ENCODE results near the gene MS4A2.
"Not testable (repeated sequence)": the region's sequence is repeated elsewhere in the genome, so short reads cannot be mapped to it uniquely, and the experiment has no call there.

Gene MS4A2

GRCh38 chr11:60084631-60085273, 3.7 kb upstream of the MS4A2 start:
- CTCF ChIA-PET: no interaction called here
- no peak overlapping the region for H3K4me3 Mint-ChIP-seq
- no peak for DNase-seq
- no peak overlapping the region for H3K27ac Mint-ChIP-seq
- H3K4me1 Mint-ChIP-seq: no peaks in the 10 kb centered on the region
- no peaks in the 10 kb centered on the region for H3K36me3 Mint-ChIP-seq
- H3K27me3 Mint-ChIP-seq: no peaks in the 10 kb centered on the region
- no peaks in the 10 kb centered on the region for H3K9me3 Mint-ChIP-seq

GRCh38 chr11:60085909-60086308, 2.6 kb upstream of the MS4A2 start:
- no peaks in the 10 kb centered on the region for H3K27me3 Mint-ChIP-seq
- no peaks in the 10 kb centered on the region for H3K9me3 Mint-ChIP-seq
- CTCF ChIA-PET: no interaction called here
- no peaks in the 10 kb centered on the region for H3K4me1 Mint-ChIP-seq
- no peak for DNase-seq
- no peak overlapping the region for H3K27ac Mint-ChIP-seq
- no peak overlapping the region for H3K4me3 Mint-ChIP-seq
- no peaks in the 10 kb centered on the region for H3K36me3 Mint-ChIP-seq

- Mint-ChIP-seq H3K4me3 (no peak overlapping the region), H3K9me3 (no peaks in the 10 kb centered on the region), H3K4me1 (no peaks in the 10 kb centered on the region), H3K27ac (no peak overlapping the region), H3K36me3 (no peaks in the 10 kb centered on the region), H3K27me3 (no peaks in the 10 kb centered on the region)
- DNase-seq: no peak
- CTCF ChIA-PET: no interaction called here
Observed at GRCh38 chr11:60087239-60087638, 1.2 kb upstream of the MS4A2 start.

DNA sequence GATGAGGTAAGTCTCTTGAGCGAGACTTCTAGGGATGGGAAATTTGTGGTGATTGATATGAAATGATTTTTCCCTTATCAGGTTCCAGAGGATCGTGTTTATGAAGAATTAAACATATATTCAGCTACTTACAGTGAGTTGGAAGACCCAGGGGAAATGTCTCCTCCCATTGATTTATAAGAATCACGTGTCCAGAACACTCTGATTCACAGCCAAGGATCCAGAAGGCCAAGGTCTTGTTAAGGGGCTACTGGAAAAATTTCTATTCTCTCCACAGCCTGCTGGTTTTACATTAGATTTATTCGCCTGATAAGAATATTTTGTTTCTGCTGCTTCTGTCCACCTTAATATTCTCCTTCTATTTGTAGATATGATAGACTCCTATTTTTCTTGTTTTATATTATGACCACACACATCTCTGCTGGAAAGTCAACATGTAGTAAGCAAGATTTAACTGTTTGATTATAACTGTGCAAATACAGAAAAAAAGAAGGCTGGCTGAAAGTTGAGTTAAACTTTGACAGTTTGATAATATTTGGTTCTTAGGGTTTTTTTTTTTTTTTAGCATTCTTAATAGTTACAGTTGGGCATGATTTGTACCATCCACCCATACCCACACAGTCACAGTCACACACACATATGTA, 7.1 kb downstream of the MS4A2 start:
- Mint-ChIP-seq H3K4me3 (no peak overlapping the region), H3K9me3 (no peaks in the 10 kb centered on the region), H3K27ac (no peak overlapping the region), H3K36me3 (no peaks in the 10 kb centered on the region), H3K4me1 (no peaks in the 10 kb centered on the region), H3K27me3 (no peaks in the 10 kb centered on the region)
- CTCF ChIA-PET: no interaction called here
- no peak for DNase-seq

DNA sequence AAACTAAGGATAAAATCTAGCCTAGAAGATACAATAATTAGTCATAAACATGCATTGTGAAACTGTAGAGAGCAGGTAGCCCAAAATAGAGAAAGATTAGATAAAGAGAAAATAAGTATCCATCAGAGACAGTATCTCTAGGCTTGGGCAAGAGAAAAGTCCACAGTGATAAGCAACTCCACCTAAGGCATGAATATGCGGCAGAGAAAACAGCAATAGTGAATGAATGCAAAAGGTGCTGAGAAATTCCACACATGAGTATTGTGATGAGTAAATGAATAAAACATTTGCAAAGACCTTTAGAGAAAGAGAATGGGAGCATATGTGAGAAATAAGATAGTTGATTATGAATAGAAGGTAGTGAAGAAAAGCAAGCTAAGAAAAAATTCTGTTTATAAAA, 8.7 kb downstream of the MS4A2 start:
- DNase-seq: no peak
- H3K27ac Mint-ChIP-seq: no peak overlapping the region
- H3K4me1 Mint-ChIP-seq: no peaks in the 10 kb centered on the region
- H3K36me3 Mint-ChIP-seq: no peaks in the 10 kb centered on the region
- no peaks in the 10 kb centered on the region for H3K27me3 Mint-ChIP-seq
- no peaks in the 10 kb centered on the region for H3K9me3 Mint-ChIP-seq
- CTCF ChIA-PET: no interaction called here
- H3K4me3 Mint-ChIP-seq: no peak overlapping the region

DNA sequence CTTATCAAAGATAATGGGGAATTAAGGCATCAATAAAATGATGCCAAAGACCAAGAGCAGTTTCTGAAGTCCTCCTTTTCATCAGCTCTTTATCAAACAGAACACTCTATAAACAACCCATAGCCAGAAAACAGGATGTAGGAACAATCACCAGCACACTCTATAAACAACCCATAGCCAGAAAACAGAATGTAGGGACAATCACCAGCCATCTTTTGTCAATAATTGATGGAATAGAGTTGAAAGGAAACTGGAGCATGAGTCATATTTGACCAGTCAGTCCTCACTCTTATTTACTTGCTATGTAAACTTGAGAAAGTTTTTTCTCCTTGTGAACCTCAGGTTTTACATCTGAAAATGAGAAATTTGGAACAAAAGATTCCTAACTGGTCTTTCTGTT, 10.0 kb downstream of the MS4A2 start:
- Mint-ChIP-seq H3K4me1 (no peaks in the 10 kb centered on the region), H3K4me3 (no peak overlapping the region), H3K27ac (no peak overlapping the region), H3K36me3 (no peaks in the 10 kb centered on the region), H3K9me3 (no peaks in the 10 kb centered on the region), H3K27me3 (no peaks in the 10 kb centered on the region)
- no peak for DNase-seq
- CTCF ChIA-PET: no interaction called here

DNA sequence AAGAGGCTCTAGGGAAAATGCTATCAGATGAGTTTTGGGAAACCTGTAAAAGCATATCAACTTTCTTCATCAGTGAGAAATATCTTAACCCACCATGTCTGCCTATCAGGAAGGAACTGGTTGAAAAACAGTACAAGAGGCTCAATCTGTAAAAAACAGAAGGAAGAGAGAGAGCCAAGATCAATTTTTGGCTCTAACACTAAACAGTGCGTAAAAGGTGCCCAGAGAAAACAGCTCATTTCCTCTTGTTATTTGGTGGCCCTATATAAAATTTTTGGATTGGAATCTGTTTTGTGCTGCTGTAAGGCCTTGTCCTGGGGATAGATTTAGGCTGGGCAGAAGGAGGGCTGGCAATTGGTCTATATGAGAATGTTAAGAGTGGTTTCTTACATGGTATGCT, 12.1 kb downstream of the MS4A2 start:
- Mint-ChIP-seq H3K4me3 (no peak overlapping the region), H3K27ac (no peak overlapping the region), H3K27me3 (no peaks in the 10 kb centered on the region), H3K9me3 (no peaks in the 10 kb centered on the region), H3K4me1 (no peaks in the 10 kb centered on the region), H3K36me3 (no peaks in the 10 kb centered on the region)
- no peak for DNase-seq
- CTCF ChIA-PET: no interaction called here

GRCh38 chr11:60101368-60101767, 12.9 kb downstream of the MS4A2 start:
- H3K4me1 Mint-ChIP-seq, H3K27me3 Mint-ChIP-seq, CTCF ChIA-PET, DNase-seq, H3K27ac Mint-ChIP-seq, H3K36me3 Mint-ChIP-seq, H3K9me3 Mint-ChIP-seq, H3K4me3 Mint-ChIP-seq: not testable (repeated sequence)

GRCh38 chr11:60104471-60105115, 16.1 kb downstream of the MS4A2 start:
- not testable (repeated sequence) for H3K27ac Mint-ChIP-seq, DNase-seq, H3K9me3 Mint-ChIP-seq, H3K4me3 Mint-ChIP-seq, H3K4me1 Mint-ChIP-seq, H3K27me3 Mint-ChIP-seq, H3K36me3 Mint-ChIP-seq
- CTCF ChIA-PET: interaction anchor here (0.6 kb wide), 1 partner anchor 1415 kb away, joined by 5 read pairs; no protein-coding TSS in a partner anchor

- CTCF ChIA-PET, H3K36me3 Mint-ChIP-seq, H3K9me3 Mint-ChIP-seq, H3K27me3 Mint-ChIP-seq, DNase-seq, H3K4me1 Mint-ChIP-seq, H3K27ac Mint-ChIP-seq, H3K4me3 Mint-ChIP-seq: not testable (repeated sequence)
Observed at GRCh38 chr11:60108631-60109030, 20.2 kb downstream of the MS4A2 start.

DNA sequence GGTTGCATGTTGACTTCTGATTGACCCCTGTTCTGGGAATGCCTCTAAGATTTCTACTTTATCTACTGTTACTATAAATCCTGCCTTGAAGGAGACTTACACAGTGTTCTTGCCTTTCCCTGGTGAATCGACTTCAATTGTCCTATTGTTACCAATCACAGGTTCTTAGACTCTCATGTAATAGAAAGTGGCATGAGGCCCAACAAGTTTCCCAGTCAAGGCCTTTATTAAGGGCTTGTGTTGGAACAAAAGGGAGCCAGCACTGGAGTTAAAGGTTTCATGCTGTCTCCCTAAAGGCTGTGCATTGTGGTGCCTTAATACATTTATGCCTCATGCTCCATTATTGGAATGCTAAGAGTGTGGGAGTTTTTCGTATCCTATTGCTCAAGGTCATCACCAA, 23.3 kb downstream of the MS4A2 start:
- CTCF ChIA-PET: no interaction called here
- no peak overlapping the region for H3K27ac Mint-ChIP-seq
- no peak for DNase-seq
- peaks cover 3% of the 10 kb centered on the region for H3K27me3 Mint-ChIP-seq
- H3K9me3 Mint-ChIP-seq: no peaks in the 10 kb centered on the region
- no peaks in the 10 kb centered on the region for H3K36me3 Mint-ChIP-seq
- H3K4me3 Mint-ChIP-seq: no peak overlapping the region
- no peaks in the 10 kb centered on the region for H3K4me1 Mint-ChIP-seq

GRCh38 chr11:60116996-60117790, 28.7 kb downstream of the MS4A2 start:
- Mint-ChIP-seq H3K9me3 (no peaks in the 10 kb centered on the region), H3K27me3 (peaks cover 3% of the 10 kb centered on the region), H3K36me3 (no peaks in the 10 kb centered on the region), H3K27ac (no peak overlapping the region), H3K4me3 (no peak overlapping the region), H3K4me1 (no peaks in the 10 kb centered on the region)
- DNase-seq: no peak
- CTCF ChIA-PET: no interaction called here

- H3K27me3 Mint-ChIP-seq: peaks cover 2% of the 10 kb centered on the region
- H3K27ac Mint-ChIP-seq: no peak overlapping the region
- no peak for DNase-seq
- H3K36me3 Mint-ChIP-seq: no peaks in the 10 kb centered on the region
- CTCF ChIA-PET: no interaction called here
- H3K9me3 Mint-ChIP-seq: no peaks in the 10 kb centered on the region
- H3K4me3 Mint-ChIP-seq: no peak overlapping the region
- no peaks in the 10 kb centered on the region for H3K4me1 Mint-ChIP-seq
Observed at GRCh38 chr11:60118338-60118737, 29.9 kb downstream of the MS4A2 start.

- no peak overlapping the region for H3K4me3 Mint-ChIP-seq
- H3K4me1 Mint-ChIP-seq: no peaks in the 10 kb centered on the region
- H3K27ac Mint-ChIP-seq: no peak overlapping the region
- H3K27me3 Mint-ChIP-seq: no peaks in the 10 kb centered on the region
- H3K9me3 Mint-ChIP-seq: no peaks in the 10 kb centered on the region
- H3K36me3 Mint-ChIP-seq: no peaks in the 10 kb centered on the region
- no peak for DNase-seq
- CTCF ChIA-PET: no interaction called here
Observed at GRCh38 chr11:60119710-60120109, 31.2 kb downstream of the MS4A2 start.

- Mint-ChIP-seq H3K36me3 (no peaks in the 10 kb centered on the region), H3K27me3 (no peaks in the 10 kb centered on the region), H3K4me1 (no peaks in the 10 kb centered on the region), H3K4me3 (no peak overlapping the region), H3K9me3 (no peaks in the 10 kb centered on the region), H3K27ac (no peak overlapping the region)
- CTCF ChIA-PET: no interaction called here
- DNase-seq: no peak
Observed at GRCh38 chr11:60121264-60121663, 32.8 kb downstream of the MS4A2 start.

All from activated naive CD4-positive, alpha-beta T cell treated with anti-CD3 and anti-CD28 coated beads, Interleukin-2, amount 10 ng/mL, durations not matched to agents 7 days and 5 days (primary cell).